Esophagus mucosa (tissue), 1 donor: ENCODE data around the gene SLC36A1. TPM values are rescaled to one million over a fixed set of nuclear protein-coding genes. Genes with fewer than 3 reads are reported as not detected.

Experiments
- ATAC-seq: fragments of 200-7000 bp; cut with Tn5 transposase; one replicate; pipeline ENCODE4 v1.9.1; 2020
- total RNA-seq: library from RNA; stranded (reverse); gene quantifications from one replicate; pipeline ENCODE4 v1.2.4, GENCODE V29; 2023
- donor health status: DM: yes; HTN: yes; CAD: no.

SLC36A1 gene
- total RNA-seq, 1 donor from 2014 or later, result 5.9 TPM

- no peak for ATAC-seq
These were observed 40.1 kb downstream of the SLC36A1 start for GRCh38 chr5:151487544-151487943.

- ATAC-seq, result no peak
These were observed 43.2 kb downstream of the SLC36A1 start for GRCh38 chr5:151490627-151491026.

GRCh38 chr5:151491062-151491461 is 43.7 kb downstream of the SLC36A1 start:
- ATAC-seq, result no peak

- ATAC-seq, result peak; percentile 63
These were observed 45.3 kb downstream of the SLC36A1 start for GRCh38 chr5:151492729-151493128.

- no peak for ATAC-seq
These were observed 46.3 kb downstream of the SLC36A1 start for GRCh38 chr5:151493665-151494064.

GRCh38 chr5:151495320-151495719 is 47.9 kb downstream of the SLC36A1 start:
- no peak for ATAC-seq

GRCh38 chr5:151496041-151496484 is 48.7 kb downstream of the SLC36A1 start:
- ATAC-seq, result no peak

- no peak for ATAC-seq
These were observed 50.1 kb downstream of the SLC36A1 start for GRCh38 chr5:151497391-151498002.

GRCh38 chr5:151498395-151499155 is 51.2 kb downstream of the SLC36A1 start:
- no peak for ATAC-seq

- peak; percentile 16 for ATAC-seq
These were observed 52.2 kb downstream of the SLC36A1 start for GRCh38 chr5:151499501-151500035.

- ATAC-seq, result no peak
These were observed 56.6 kb downstream of the SLC36A1 start for GRCh38 chr5:151504006-151504405.

GRCh38 chr5:151508308-151508707 is 60.9 kb downstream of the SLC36A1 start:
- ATAC-seq, result peak; percentile 14

GRCh38 chr5:151509231-151509630 is 61.8 kb downstream of the SLC36A1 start:
- ATAC-seq, result peak; percentile 82

- no peak for ATAC-seq
These were observed 62.4 kb downstream of the SLC36A1 start for GRCh38 chr5:151509836-151510235.

GRCh38 chr5:151517122-151517920 is 69.9 kb downstream of the SLC36A1 start:
- ATAC-seq, result no peak

- no peak for ATAC-seq
These were observed 72.9 kb downstream of the SLC36A1 start for GRCh38 chr5:151520294-151520693.

GRCh38 chr5:151522226-151522625 is 74.8 kb downstream of the SLC36A1 start:
- ATAC-seq, result no peak

- ATAC-seq, result peak; percentile 91
These were observed 75.9 kb downstream of the SLC36A1 start for GRCh38 chr5:151523335-151523734.

- no peak for ATAC-seq
These were observed 80.8 kb downstream of the SLC36A1 start for GRCh38 chr5:151528153-151528552.

GRCh38 chr5:151528996-151529395 is 81.6 kb downstream of the SLC36A1 start:
- no peak for ATAC-seq

- ATAC-seq, result no peak
These were observed 84.2 kb downstream of the SLC36A1 start for GRCh38 chr5:151531581-151531980.

- no peak for ATAC-seq
These were observed 85.0 kb downstream of the SLC36A1 start for GRCh38 chr5:151532416-151532815.

GRCh38 chr5:151534350-151534749 is 86.9 kb downstream of the SLC36A1 start:
- no peak for ATAC-seq
